CD4-positive, alpha-beta T cell treated with Interferon gamma for 1 hour (primary cell): ENCODE measurements around the gene RASAL3.
"Not testable (repeated sequence)": the region's sequence is repeated elsewhere in the genome, so short reads cannot be mapped to it uniquely, and the experiment has no call there.

Experiments used
- DNase-seq: peaks from one replicate; pipeline ENCODE4 v3.0.0-alpha.2; 2020

RASAL3 gene

GRCh38 chr19:15418231-15418578 is 46.1 kb downstream of the RASAL3 start:
- DNase-seq, result no peak

- DNase-seq, result no peak
These were observed 46.6 kb downstream of the RASAL3 start for GRCh38 chr19:15417699-15418098.

- DNase-seq, result no peak
These were observed 51.5 kb downstream of the RASAL3 start for GRCh38 chr19:15412832-15413231.

GRCh38 chr19:15411351-15411750 is 53.0 kb downstream of the RASAL3 start:
- DNase-seq, result not testable (repeated sequence)

GRCh38 chr19:15404780-15405211 is 59.5 kb downstream of the RASAL3 start:
- DNase-seq, result no peak

GRCh38 chr19:15404097-15404779 is 60.1 kb downstream of the RASAL3 start:
- no peak for DNase-seq

- no peak for DNase-seq
These were observed 61.2 kb downstream of the RASAL3 start for GRCh38 chr19:15403151-15403531.

- no peak for DNase-seq
These were observed 61.8 kb downstream of the RASAL3 start for GRCh38 chr19:15402411-15403150.
